ENCODE measurements around the gene MRPL42.
"Not testable (repeated sequence)": the region's sequence is repeated elsewhere in the genome, so short reads cannot be mapped to it uniquely, and the experiment has no call there.

The MRPL42 gene

DNA sequence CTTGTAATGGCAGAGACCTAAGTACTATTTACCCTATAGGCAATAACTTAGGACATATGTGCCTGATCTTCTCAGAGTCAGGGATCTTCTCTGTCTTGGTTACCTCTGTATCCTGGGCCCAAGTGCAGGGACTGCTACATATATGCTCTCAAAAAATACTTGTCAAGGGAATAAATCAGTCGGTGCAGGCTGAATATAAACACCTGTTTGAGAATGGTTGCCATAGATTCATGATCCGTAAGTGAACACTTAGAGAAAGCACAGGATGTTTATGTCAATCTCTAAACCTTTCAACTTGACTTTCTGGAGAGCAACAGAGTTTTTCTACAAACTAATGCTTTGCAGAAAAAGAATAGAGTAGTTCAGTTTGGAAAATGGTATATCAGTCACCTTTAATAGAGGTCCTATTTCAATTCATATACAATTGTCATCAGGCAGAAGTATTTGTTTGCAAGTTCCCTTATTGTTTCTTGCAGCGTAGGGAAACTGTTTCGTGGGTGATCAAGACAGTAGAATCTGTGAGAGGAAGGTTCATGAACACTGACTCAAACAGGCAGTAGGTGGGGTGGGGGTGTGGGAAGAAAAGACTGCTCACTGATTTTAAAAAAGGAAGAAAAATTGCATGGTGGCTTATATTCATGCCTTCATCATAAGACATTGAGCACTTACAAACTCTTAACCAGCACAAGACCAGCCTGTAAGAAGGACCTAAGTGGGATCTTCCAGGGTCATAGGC lies 19.6 kb upstream of the MRPL42 start:
- DNase-seq, result no peak

DNA sequence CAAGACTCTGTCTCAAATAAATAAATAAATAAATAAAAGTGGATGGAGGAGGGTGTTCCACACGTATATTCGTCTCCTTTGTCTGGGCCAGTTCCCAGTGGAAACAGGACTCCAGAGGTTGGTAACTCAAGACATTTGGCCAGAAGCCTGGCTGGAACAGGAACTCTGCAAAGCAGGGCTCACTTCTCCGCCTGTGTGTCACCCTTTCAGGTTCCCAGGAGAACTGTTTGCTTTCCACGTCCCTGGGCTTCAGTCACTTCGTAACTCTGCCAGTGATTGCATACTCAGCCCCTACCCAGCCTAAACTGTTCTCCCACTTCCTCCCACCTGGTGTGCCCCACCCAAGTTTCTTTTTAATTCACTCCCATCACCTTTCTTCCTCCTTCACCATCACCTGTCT lies 18.5 kb upstream of the MRPL42 start:
- DNase-seq, result no peak

DNA sequence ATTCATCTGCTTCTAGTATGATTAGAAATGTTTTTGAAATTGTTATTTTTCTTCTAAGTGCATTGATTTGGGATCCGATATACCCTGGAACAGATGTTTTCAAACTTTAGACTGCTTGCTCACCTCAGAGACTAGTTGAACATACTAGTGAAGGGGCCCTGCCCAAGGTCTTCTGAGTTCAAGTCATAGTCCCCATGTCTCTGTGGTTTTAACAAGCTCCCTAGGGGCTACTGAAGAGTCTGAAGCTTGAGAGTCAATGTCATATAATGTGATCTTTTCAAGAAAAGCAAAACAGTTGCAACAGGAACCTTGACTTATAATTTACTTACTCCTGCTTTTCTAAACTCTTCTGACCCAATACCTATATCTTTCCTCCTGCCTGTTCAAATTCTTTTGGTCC lies 18.0 kb upstream of the MRPL42 start:
- DNase-seq, result no peak

DNA sequence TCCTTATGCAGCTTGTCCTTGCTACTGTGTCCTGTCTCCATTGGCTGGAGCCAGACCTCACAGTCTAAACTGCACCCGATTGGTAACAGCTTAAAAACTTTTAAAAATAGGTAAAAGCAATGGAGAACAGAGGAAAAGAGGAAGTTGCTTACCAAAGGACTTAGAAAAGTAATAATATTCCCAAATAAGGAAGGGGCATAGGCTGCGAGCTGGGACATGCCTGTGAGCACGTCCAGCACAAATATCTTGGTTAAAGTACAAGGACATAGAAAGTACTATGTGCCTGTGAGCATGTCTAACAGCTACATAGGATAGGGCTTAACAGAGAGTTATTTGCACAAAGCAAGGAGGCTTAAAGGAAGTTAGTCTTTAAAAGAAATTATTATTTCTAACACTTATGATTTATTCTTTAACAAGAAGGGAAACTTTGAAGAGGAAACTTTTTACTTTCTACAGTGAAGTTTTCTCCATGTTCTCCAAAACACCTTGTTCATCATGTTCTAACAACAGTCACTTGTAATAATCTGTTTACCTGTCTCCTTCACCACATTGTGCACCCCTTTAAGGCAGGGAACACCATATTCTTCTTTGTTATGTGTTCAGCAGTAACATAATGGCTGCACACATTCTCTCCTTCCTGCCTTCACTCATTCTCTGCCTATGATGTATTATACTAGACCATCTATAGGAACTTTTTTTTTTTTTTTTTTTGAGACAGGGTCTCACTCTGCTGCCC lies 15.7 kb upstream of the MRPL42 start:
- no peak for DNase-seq

DNA sequence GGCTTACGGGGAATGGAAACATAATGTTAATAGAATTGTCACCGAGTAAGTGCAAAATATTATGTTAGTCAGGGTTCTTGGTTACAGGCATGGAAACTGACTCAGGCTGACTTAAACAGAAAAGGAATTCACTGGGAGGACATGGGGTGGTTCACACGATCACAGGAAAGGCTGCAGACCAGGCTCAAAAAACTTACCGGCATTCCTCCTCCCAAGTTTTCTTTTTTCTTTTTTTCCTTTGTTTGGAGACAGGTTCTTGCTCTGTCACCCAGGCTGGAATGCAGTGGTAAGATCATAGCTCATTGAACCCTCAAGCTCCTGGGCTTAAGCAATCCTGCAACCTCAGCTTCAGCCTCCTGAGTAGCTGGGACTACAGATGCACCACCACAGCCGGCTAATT lies 13.7 kb upstream of the MRPL42 start:
- no peak for DNase-seq

DNA sequence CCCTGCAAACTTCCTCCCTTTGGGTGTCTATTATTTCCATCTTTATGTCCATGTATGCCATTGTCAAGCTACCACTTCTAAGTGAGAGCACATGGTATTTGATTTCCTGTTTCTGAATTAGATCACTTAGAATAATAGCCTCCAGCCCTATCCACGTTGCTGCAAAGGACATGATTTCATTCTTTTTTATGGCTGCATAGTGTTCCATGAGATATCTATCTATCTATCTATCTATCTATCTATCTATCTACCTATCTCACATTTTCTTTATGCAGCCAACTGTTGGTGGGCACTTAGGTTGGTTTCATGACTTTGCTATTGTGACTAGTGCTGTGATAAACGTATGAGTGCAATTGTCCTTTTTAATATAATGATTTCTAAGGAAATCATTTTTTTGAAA lies 11.2 kb upstream of the MRPL42 start:
- DNase-seq, result no peak

DNA sequence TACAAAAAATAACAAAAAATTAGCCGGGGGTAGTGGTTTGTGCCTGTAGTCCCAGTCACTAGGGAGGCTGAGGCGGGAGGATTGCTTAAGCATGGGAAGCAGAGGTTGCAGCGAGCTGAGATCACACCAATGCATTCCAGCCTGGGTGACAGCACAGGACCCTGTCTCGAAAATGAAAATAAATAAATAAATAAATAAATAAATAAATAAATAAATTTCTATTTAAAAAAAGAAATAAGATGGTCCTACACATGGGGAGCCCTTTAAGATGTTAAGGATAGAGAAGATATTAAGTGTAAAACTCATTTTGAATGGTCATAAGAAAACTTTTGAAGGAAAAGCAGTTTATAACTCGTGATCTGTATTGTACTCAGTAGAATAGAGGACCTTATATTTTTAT lies 8.2 kb upstream of the MRPL42 start:
- DNase-seq, result no peak

DNA sequence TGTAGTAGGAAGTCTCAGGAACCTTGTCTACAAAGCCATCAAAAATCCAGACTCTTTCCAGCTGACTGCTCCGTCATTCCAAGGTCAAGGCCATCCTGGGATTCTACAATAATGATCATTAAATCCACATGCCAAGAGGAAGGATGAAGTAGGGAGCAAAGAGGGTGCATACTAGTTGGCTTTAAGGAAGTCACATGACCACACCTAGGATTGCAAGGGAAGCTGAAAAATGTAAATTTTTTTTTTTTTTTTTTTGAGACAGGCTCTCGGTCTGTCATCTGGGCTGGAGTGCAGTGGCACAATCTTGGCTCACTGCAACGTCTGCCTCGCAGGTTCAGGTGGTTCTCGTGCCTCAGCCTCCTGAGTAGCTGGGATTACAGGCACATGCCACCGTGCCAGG lies 7.3 kb upstream of the MRPL42 start:
- no peak for DNase-seq

DNA sequence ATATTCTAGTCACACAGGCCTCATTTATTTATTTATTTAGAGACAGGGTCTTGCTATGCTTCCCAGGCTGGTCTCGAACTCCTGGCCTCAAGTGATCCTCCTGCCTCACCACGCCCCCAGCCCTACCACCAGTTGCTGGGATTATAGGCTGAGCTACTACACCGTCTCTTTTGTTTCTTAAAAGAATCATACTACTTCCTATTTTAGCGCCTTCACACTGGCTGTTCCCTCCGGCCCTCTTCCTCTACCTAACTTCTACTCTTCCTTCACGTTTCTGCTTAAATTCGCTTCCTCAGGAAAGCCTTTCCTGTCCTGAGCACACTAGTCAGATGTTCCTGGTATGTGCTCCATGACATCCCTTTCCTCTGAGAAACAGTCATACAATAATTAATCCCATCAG lies 6.4 kb upstream of the MRPL42 start:
- no peak for DNase-seq

DNA sequence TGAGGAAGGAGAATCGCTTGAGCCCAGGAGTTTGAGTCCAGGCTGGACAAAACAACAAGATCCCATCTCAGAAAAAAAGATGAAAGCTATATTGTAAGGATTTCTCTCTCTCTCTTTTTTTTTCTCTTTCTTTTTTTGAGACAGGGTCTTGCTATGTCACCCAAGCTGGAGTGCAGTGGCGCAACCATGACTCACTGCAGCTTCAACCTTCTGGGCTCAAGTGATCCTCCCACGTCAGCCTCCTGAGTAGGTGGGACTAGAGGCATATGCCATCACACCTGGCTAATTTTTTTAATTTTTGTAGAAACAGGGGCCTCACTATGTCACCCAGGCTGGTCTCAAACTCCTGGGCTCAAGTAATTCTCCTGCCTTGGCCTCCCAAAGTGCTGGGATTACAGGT lies 5.8 kb upstream of the MRPL42 start:
- no peak for DNase-seq

DNA sequence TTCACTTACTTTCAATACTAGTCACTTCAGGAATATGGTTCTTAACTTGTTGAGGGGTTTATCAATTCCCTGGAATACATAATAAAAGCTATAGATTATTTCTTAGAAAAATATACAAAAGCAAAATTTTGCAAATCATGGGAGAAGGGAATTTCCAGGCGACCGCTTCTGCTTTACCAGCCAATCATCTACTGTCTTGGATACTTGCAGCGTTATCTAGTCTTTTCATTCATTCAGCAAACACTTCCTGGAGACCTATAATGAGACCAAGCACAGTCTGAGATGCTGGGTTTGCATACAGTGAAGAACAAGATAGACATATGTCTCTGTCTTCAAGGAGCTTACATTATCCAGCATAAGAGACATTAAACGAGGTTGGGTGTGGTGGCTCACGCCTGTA lies 1.5 kb upstream of the MRPL42 start:
- no peak for DNase-seq

DNA sequence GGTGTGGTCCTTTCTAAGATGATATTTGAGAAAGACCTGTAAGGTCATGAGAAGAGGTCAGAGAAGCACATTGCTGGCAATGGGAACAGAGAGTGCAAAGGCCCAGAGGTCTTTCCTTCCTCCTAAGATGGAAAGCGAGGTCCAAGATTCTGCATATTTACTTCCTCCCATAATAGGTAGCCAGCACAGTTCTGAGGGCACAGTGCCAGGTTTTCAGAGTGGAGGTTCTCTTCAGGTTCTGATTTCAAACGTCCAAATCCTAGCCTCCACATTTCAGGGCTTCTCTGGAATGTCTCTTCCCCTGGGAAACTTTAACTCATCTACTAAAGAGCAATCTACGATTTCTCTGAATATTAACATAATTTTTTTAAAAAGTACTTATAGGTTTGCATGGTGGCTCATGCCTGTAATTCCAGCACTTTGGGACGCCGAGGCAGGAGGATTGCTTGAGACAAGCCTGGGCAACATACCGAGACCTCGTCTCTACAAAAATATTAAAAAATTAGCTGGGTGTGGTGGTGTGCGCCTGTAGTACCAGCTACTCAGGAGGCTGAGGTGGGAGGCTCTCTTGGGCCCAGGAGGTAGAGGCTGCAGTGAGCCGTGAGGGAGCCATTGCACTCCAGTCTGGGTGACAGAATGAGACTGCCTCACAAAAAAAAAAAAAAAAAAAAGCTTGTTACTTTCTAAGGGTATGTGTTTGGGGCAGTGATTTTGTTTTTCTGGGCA lies 526 bp upstream of the MRPL42 start:
- no peak for DNase-seq

DNA sequence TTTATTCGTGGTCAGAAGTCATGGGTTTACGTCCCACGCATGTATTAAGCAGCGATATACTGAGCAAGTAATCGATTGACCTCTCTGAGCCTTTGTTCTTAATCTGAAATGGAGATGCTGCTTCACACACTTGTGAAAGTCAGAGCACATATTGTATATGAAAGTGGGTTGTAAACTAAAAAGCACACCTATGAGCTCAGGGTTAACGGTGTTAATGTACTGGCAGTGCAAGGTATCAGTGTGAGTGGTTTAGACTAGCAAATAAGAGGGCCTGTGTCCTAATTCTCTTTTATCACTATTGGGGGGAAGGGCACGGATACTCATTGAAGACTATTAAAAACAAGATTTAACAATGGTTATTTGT lies 676 bp downstream of the MRPL42 start:
- DNase-seq, result no peak

DNA sequence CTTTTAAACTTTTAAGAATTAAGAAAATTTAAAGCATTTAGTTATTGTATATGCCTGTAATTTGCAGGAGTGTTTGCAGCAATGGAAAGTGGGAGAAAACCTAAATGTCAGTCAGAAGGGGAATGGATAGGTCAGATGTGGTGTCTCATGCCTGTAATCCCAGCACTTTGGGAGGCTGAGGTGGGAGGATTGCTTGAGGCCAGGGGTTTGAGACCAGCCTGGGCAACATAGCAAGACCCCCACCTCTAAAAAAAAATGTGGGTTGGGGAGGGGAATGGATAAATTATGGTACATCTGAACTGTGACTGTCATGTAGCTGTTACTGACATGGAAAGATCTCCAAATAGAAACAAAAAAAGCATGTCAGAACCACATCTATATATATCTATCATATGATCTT lies 2.1 kb downstream of the MRPL42 start:
- no peak for DNase-seq

DNA sequence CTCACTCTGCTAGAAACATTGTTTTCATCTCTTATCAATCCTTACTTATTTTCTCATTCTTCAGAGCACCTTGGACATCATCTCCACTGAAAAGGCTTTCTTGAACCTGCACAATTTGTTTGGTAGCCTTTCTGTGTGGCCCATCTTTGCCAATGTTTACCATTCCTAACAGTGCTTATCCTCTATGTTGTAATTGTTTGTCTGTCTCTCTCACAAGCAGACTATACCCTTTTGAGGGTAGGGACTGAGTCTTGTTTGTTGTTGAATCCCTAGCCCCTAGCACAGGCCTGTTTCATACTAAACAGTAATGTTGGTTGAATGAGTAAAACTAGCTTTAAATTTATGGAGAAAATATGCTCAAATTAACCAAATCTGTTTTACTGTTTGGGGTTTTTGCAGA lies 9.2 kb downstream of the MRPL42 start:
- DNase-seq, result no peak

DNA sequence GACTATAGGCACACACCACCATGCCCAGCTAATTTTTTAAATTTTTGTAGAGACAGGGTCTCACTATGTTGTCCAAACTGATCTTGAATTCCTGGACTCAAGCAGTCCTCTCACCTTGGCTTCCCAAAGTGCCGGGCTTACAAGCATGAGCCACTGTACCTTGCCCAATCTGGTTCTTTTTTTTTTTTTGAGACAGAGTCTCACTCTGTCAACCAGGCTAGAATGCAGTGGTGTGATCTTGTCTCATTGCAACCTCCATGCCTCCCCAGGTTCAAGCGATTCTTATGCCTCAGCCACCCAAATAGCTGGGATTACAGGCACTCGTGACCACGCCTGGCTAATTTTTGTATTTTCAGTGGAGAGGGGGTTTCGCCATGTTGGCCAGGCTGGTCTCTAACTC lies 15.4 kb downstream of the MRPL42 start:
- no peak for DNase-seq

DNA sequence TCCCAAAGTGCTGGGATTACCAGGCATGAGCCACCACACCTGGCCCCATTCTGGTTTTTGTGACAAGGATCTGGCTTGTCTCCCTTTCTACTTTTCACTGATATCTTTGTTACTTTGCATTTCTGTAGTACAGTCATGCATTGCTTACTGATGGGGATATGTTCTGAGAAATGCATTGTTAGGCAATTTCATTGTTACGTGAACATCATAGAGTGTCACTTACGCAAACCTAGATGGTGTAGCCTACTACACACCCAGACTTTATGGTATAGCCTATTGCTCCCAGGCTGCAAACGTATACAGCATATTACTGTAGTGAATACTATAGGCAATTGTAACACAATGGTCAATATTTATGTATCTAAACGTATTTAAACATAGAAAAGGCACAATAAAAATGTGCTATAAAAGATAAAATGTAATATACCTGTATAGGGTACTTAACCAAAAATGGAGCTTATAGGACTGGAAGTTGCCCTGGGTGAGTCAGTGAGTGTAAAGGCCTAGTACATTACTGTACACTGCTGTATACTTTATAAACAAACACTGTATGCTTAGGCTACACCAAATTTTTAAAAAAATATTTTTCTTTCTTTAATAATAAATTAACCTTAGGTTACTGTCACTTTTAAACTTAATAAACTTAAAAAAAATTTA lies 16.0 kb downstream of the MRPL42 start:
- DNase-seq, result no peak

DNA sequence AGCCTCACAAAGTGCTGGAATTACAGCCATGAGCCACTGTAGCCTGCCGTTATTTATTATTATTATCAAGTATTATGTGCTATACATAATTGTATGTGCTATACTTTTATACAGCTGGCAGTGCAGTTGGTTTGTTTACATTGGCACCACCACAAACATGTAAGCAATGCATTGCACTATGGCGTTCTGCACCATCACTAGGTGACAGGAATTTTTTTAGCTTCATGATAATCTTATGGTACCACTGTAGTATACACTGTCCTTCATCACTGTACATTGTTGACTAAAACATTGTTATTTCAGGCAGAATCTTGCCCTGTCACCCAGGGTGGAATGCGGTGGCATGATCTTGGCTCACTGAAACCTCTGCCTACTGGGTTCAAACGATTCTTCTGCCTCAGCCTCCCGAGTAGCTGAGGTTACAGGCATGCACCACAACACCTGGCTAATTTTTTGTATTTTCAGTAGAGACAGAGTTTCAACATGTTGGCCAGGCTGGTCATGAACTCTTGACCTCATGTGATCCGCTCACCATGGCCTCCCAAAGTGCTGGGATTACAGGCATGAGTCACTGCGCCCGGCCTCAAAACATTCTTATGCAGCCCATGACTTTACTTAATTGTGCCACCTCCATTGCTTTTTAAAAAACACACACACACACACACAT lies 17.1 kb downstream of the MRPL42 start:
- no peak for DNase-seq

DNA sequence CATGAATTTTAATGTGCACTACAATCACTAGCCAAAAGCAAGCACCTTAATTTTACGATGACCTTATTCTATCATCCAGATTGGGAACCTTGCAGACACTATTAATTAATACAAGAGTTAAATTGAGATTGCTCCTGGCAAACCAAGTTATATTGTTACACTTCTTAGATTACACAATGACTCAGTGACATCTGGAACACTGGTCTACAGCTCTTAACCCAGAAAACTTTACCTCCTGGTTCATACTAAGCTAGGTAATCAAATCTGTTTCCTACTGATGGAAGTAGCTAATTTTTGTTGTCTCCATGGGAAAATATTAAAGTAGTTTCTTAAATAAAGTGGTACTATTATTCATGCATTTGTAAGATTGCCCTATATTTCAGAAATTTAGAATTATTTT lies 25.5 kb downstream of the MRPL42 start:
- DNase-seq, result not testable (repeated sequence)

DNA sequence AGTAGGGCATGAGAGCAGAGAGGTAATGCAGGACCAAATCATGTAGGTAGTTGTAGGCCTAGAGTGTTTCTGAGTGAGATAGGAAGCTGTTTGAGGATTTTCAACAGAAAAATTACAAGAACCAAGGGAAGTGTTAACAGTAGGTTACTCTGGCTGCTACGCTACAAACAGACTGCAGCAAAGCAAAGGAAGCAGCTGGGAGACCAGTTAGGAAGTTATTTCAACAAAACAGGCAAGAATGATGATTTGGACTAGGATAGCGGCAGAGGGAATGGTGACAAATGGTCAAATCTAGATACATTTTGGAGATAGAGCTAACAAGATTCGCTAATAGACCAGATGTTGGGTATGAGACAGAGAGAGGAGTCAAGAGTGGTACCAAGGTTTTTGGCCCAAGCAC lies 26.8 kb downstream of the MRPL42 start:
- no peak for DNase-seq

DNA sequence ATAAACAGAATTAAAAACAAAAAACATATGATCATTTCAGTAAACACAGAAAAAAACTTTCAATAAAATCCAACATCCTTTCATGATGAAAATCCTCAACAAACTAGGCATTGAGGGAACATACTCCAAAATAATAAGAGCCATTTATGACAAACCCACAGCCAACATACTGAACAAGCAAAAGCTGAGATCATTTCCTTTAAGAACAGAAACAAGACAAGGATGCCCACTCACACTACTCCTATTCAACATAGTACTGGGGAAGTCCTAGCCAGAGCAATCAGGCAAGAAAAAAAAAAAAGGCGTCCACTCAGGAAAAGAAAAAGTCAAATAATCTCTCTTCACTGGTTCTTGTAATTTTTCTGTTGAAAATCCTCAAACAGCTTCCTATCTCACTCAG lies 30.1 kb downstream of the MRPL42 start:
- no peak for DNase-seq

DNA sequence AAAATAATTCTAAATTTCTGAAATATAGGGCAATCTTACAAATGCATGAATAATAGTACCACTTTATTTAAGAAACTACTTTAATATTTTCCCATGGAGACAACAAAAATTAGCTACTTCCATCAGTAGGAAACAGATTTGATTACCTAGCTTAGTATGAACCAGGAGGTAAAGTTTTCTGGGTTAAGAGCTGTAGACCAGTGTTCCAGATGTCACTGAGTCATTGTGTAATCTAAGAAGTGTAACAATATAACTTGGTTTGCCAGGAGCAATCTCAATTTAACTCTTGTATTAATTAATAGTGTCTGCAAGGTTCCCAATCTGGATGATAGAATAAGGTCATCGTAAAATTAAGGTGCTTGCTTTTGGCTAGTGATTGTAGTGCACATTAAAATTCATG lies 31.5 kb downstream of the MRPL42 start:
- DNase-seq, result not testable (repeated sequence)

DNA sequence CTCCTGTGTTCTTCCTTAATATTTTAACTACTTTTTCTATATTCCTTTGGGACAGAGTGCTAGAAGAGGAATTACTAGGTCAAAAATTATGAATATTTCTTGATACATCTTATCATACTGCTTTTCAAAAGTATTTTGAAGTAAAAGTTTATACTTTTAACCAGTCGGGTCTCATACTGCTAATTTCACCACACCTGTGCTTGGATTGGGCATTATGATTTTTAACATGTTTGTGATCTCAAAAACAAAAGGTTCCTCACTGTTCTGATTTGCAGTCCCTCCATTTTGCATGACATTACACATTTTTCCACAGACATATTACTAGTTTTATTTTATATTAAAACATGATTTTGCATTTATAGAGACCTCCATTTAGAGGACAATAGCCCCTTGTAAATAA lies 32.9 kb downstream of the MRPL42 start:
- DNase-seq, result no peak
